A549 (cell line): ENCODE results near the gene MMP14. TPM values are rescaled to one million over a fixed set of nuclear protein-coding genes. Genes with fewer than 3 reads are reported as not detected.

Experiments used
- ATAC-seq, 2 experiments: fragments of 200-7000 bp in 1 of 2; fragments of >200 bp in 1 of 2; cut with Nextera tagmentation in 1 of 2; cut with Tn5 transposase in 1 of 2; 3 replicates each; pipeline versions ENCODE4 v1.8.0 to v1.9.1; 2018 to 2020; ENCODE audit warnings: mild to moderate bottlenecking in 1 of 2, moderate library complexity in 1 of 2
- CTCF ChIA-PET: fragments of 300-600 bp; sonication (Branson Sonifier 250); formaldehyde crosslinking; extraction: SDS; loops from one replicate; lab custom pipeline; 2021; ENCODE audit warnings: antibody characterized with exemption, inconsistent platforms; lab: Yijun Ruan, JAX
- POLR2A ChIA-PET: fragments of 350-600 bp; formaldehyde crosslinking; extraction: SDS; loops from one replicate; lab custom pipeline; 2021; ENCODE audit warnings: antibody characterized with exemption, inconsistent platforms; lab: Yijun Ruan, JAX
- DNase-seq, 2 experiments: peaks; one replicate each; pipeline versions ENCODE4 v3.0.0 to v3.0.0-alpha.2; 2011 to 2016; ENCODE audit warnings: low read depth in 1 of 2, low spot score in 1 of 2
- FAIRE-seq: peaks from 2 replicates; lab custom pipeline; 2011; peaks lifted over from hg19 to GRCh38; lab: Jason Lieb, UNC
- H3K27ac ChIP-seq, 2 experiments: fragments of >200 bp; sonication (Bioruptor Twin); formaldehyde crosslinking; 3 replicates each; pipeline ENCODE4 v1.5.1; 2016 to 2017
- H3K4me1 ChIP-seq: fragments of >200 bp; sonication (Bioruptor Twin); formaldehyde crosslinking; 3 replicates; pipeline ENCODE4 v1.6.1; 2016
- H3K4me2 ChIP-seq: fragments of >200 bp; sonication (Bioruptor Twin); formaldehyde crosslinking; 3 replicates; pipeline ENCODE4 v1.6.1; 2016
- H3K4me3 ChIP-seq: fragments of >200 bp; sonication (Bioruptor Twin); formaldehyde crosslinking; 3 replicates; pipeline ENCODE4 v1.5.1; 2016
- H3K9me3 ChIP-seq: fragments of >200 bp; sonication (Bioruptor Twin); formaldehyde crosslinking; 3 replicates; pipeline ENCODE4 v1.6.1; 2016
- CEBPB ChIP-seq, 2 experiments: fragments of >200 bp in 1 of 2; sonication (Bioruptor Twin) in 1 of 2; formaldehyde crosslinking in 1 of 2; IDR thresholded peaks; 2 replicates each; pipeline ENCODE4 v1.6.1; 2012 to 2016
- EHF ChIP-seq: fragments of 250-450 bp; sonication (Bioruptor Pico); IDR thresholded peaks from 2 replicates; pipeline ENCODE4 v1.5.0; 2020; ENCODE audit warnings: mild to moderate bottlenecking
- ELK1 ChIP-seq: fragments of 150-350 bp; IDR thresholded peaks from 2 replicates; pipeline ENCODE4 v1.6.1; 2014; ENCODE audit warnings: low read depth, mild to moderate bottlenecking, low read length
- FOSL2 ChIP-seq, 2 experiments: fragments of 450-650 bp in 1 of 2; fragments of >200 bp in 1 of 2; sonication (Bioruptor Twin) in 1 of 2; formaldehyde crosslinking; IDR thresholded peaks; 2 replicates each; pipeline versions ENCODE4 v1.5.0 to v1.6.1; 2016 to 2020; ENCODE audit warnings: mild to moderate bottlenecking in 1 of 2, moderate library complexity in 1 of 2
- FOXS1 ChIP-seq: fragments of 250-450 bp; sonication (Bioruptor Pico); IDR thresholded peaks from 2 replicates; pipeline ENCODE4 v1.5.0; 2020; ENCODE audit warnings: mild to moderate bottlenecking, moderate library complexity
- HDAC2 ChIP-seq: fragments of 200-600 bp; sonication (generic); IDR thresholded peaks from 2 replicates; pipeline ENCODE4 v1.6.1; 2016
- HOXA7 ChIP-seq: fragments of 250-450 bp; sonication (Bioruptor Pico); IDR thresholded peaks from 2 replicates; pipeline ENCODE4 v1.5.0; 2020; ENCODE audit warnings: mild to moderate bottlenecking, moderate library complexity
- HOXB13 ChIP-seq: fragments of 250-450 bp; sonication (Bioruptor Pico); IDR thresholded peaks from 2 replicates; pipeline ENCODE4 v1.5.0; 2020; ENCODE audit warnings: low read depth, mild to moderate bottlenecking, moderate library complexity
- JUN ChIP-seq, 2 experiments: fragments of >200 bp; sonication (Bioruptor Twin); formaldehyde crosslinking; IDR thresholded peaks; 2 replicates in 1 of 2; 3 replicates in 1 of 2; pipeline ENCODE4 v1.6.1; 2016 to 2017
- JUNB ChIP-seq: fragments of >200 bp; sonication (Bioruptor Twin); formaldehyde crosslinking; IDR thresholded peaks from 2 replicates; pipeline ENCODE4 v1.6.1; 2016
- KDM1A ChIP-seq: fragments of 200-600 bp; sonication (generic); IDR thresholded peaks from 2 replicates; pipeline ENCODE4 v1.6.1; 2016; ENCODE audit warnings: low read depth, mild to moderate bottlenecking
- KDM5A ChIP-seq: fragments of 200-600 bp; sonication (generic); IDR thresholded peaks from 2 replicates; pipeline ENCODE4 v1.6.1; 2016; ENCODE audit warnings: antibody characterized with exemption, mild to moderate bottlenecking
- MAFK ChIP-seq: fragments of 450-650 bp; IDR thresholded peaks from 2 replicates; pipeline ENCODE4 v1.6.1; 2014; ENCODE audit not compliant: partially characterized antibody
- NFE2L2 ChIP-seq: fragments of 150-350 bp; conservative IDR thresholded peaks from 2 replicates; pipeline ENCODE4 v1.6.1; 2014; ENCODE audit warnings: low read length
- NPAS2 ChIP-seq: fragments of 250-450 bp; sonication (Bioruptor Pico); IDR thresholded peaks from 2 replicates; pipeline ENCODE4 v1.8.0; 2022; ENCODE audit warnings: mild to moderate bottlenecking, moderate library complexity, borderline replicate concordance
- PHF8 ChIP-seq: fragments of 200-600 bp; sonication (generic); IDR thresholded peaks from 2 replicates; pipeline ENCODE4 v1.6.1; 2016; ENCODE audit warnings: low read depth, mild to moderate bottlenecking, antibody characterized with exemption, moderate library complexity, borderline replicate concordance
- RCOR1 ChIP-seq: fragments of 150-350 bp; IDR thresholded peaks from 2 replicates; pipeline ENCODE4 v1.6.1; 2014; ENCODE audit warnings: antibody characterized with exemption, low read length, low read depth
- REST ChIP-seq: fragments of 200-600 bp; sonication (generic); IDR thresholded peaks from 2 replicates; pipeline ENCODE4 v1.6.1; 2016; ENCODE audit warnings: antibody characterized with exemption, mild to moderate bottlenecking, moderate library complexity
- RFX5 ChIP-seq: fragments of 450-650 bp; IDR thresholded peaks from 2 replicates; pipeline ENCODE4 v1.7.1; 2014; ENCODE audit warnings: antibody characterized with exemption, mild to moderate bottlenecking, moderate library complexity
- RNF2 ChIP-seq: fragments of 200-600 bp; sonication (generic); IDR thresholded peaks from 2 replicates; pipeline ENCODE4 v1.6.1; 2016; ENCODE audit warnings: low read depth, mild to moderate bottlenecking, antibody characterized with exemption, moderate library complexity, borderline replicate concordance
- TFCP2L1 ChIP-seq: fragments of 250-450 bp; sonication (Bioruptor Pico); IDR thresholded peaks from 2 replicates; pipeline ENCODE4 v1.5.0; 2021; ENCODE audit warnings: mild to moderate bottlenecking
- USF2 ChIP-seq: fragments of 450-650 bp; IDR thresholded peaks from 2 replicates; pipeline ENCODE4 v1.6.1; 2014; ENCODE audit warnings: antibody characterized with exemption
- ZFP36 ChIP-seq: fragments of 450-650 bp; IDR thresholded peaks from 2 replicates; pipeline ENCODE4 v1.6.1; 2014; ENCODE audit warnings: borderline replicate concordance; ENCODE audit not compliant: partially characterized antibody
- ZSCAN20 ChIP-seq: fragments of 250-450 bp; sonication (Bioruptor Pico); IDR thresholded peaks from 2 replicates; pipeline ENCODE4 v1.8.0; 2022; ENCODE audit warnings: mild to moderate bottlenecking, moderate library complexity
- WGBS: methylation state at CpG from one replicate; pipeline ENCODE4 v1.1.6; 2017; ENCODE audit errors: missing lambda C conversion rate; 5-methylcytosine and 5-hydroxymethylcytosine counted together
- polyA plus RNA-seq, 4 experiments: library from polyadenylated mRNA; depleted of rRNA in 3 of 4; stranded (reverse); fragments of >200 nt; fragmentation: RNase III in 1 of 4; extraction: RNeasy Plus Mini Kit Qiagen cat#74134 plus additional on column Dnase treatment in 1 of 4; gene quantifications; 2 replicates in 3 of 4; 3 replicates in 1 of 4; pipeline ENCODE4 v1.2.3, GENCODE V29; 2011 to 2017
- TF ChIP-seq, protein P1 (sequence below): fragments of >200 bp; sonication (Bioruptor Twin); formaldehyde crosslinking; IDR thresholded peaks from 3 replicates; pipeline ENCODE4 v1.5.1; 2016
- TF ChIP-seq, protein P2 (sequence below): IDR thresholded peaks from 2 replicates; pipeline ENCODE4 v1.6.1; 2012

MMP14 gene
- polyA plus RNA-seq, 2 of the 4 experiments (the other 2 are of a cell fraction): 1.5 to 1.9 TPM

GRCh38 chr14:22830443-22831010 is 5.9 kb upstream of the MMP14 start:
- ChIA-PET POLR2A (interaction anchor here (0.6 to 1.3 kb wide), 4 partner anchors 18 to 241 kb away, joined by 3 to 6 read pairs (median 4); no protein-coding TSS in a partner anchor), CTCF (interaction anchor here (0.8 to 2.6 kb wide), 10 partner anchors 8 to 274 kb away, joined by 3 to 22 read pairs (median 4); no protein-coding TSS in a partner anchor)
- ATAC-seq: peak in 1 of 2 experiments; percentile 8; a peak in 1 of 6 replicates

GRCh38 chr14:22835505-22835904 is 880 bp upstream of the MMP14 start:
- DNase-seq (no peak), ATAC-seq (no peak), FAIRE-seq (no peak)
- POLR2A ChIA-PET: no interaction called here
- Histone ChIP-seq H3K27ac (no peak overlapping the region), H3K9me3 (no peaks in the 10 kb centered on the region), H3K4me3 (no peak overlapping the region), H3K4me1 (peaks cover 4% of the 10 kb centered on the region; the same call in 1 of the 3 replicates), H3K4me2 (no peak overlapping the region)
- CTCF ChIA-PET: interaction anchor here (0.7 to 14.1 kb wide), 8 partner anchors 9 to 279 kb away, joined by 3 to 195 read pairs (median 5); no protein-coding TSS in a partner anchor
- TF ChIP-seq, protein P1, sequence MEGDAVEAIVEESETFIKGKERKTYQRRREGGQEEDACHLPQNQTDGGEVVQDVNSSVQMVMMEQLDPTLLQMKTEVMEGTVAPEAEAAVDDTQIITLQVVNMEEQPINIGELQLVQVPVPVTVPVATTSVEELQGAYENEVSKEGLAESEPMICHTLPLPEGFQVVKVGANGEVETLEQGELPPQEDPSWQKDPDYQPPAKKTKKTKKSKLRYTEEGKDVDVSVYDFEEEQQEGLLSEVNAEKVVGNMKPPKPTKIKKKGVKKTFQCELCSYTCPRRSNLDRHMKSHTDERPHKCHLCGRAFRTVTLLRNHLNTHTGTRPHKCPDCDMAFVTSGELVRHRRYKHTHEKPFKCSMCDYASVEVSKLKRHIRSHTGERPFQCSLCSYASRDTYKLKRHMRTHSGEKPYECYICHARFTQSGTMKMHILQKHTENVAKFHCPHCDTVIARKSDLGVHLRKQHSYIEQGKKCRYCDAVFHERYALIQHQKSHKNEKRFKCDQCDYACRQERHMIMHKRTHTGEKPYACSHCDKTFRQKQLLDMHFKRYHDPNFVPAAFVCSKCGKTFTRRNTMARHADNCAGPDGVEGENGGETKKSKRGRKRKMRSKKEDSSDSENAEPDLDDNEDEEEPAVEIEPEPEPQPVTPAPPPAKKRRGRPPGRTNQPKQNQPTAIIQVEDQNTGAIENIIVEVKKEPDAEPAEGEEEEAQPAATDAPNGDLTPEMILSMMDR: no peak
- TF ChIP-seq TFCP2L1 (CRISPR knock-in tag) (no peak), CEBPB (IDR thresholded peaks at IDR 0.05) (no peak), RCOR1 (no peak), NPAS2 (CRISPR knock-in tag) (no peak), ELK1 (no peak), JUN (IDR thresholded peaks at IDR 0.05) (no peak), HOXB13 (CRISPR knock-in tag) (no peak), EHF (CRISPR knock-in tag) (no peak), MAFK (no peak), FOXS1 (CRISPR knock-in tag) (no peak), REST (no peak), RNF2 (no peak), HOXA7 (CRISPR knock-in tag) (no peak), KDM5A (no peak), NFE2L2 (no peak)
- TF ChIP-seq, protein P2, sequence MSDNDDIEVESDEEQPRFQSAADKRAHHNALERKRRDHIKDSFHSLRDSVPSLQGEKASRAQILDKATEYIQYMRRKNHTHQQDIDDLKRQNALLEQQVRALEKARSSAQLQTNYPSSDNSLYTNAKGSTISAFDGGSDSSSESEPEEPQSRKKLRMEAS: no peak
- 82% methylated on average over 3 of the region's 3 CpGs for WGBS

More at GRCh38 chr14:22830443-22831010, 5.9 kb upstream of the MMP14 start:
- no peaks in the 10 kb centered on the region for H3K9me3 ChIP-seq
- TF ChIP-seq FOSL2 (IDR thresholded peaks at IDR 0.05) (no peak), FOSL2 (CRISPR knock-in tag; IDR thresholded peaks at IDR 0.05) (no peak), EHF (CRISPR knock-in tag) (no peak), KDM1A (no peak), CEBPB (IDR thresholded peaks at IDR 0.05) (no peak), RNF2 (no peak), RFX5 (no peak), PHF8 (no peak), TFCP2L1 (CRISPR knock-in tag) (no peak), JUNB (no peak), ZFP36 (no peak), HDAC2 (no peak), HOXB13 (CRISPR knock-in tag) (no peak), ZSCAN20 (CRISPR knock-in tag) (no peak), USF2 (no peak)
- TF ChIP-seq, protein P2: no peak
- TF ChIP-seq, all 56 proteins: peak for 0
- Histone ChIP-seq H3K4me3 (peak overlapping the region; percentile 67), H3K27ac (peak overlapping the region; percentile 81 to 93), H3K4me1 (peaks cover 5% of the 10 kb centered on the region; the same call in 1 of the 3 replicates), H3K4me2 (peak overlapping the region; percentile 80)
- DNase-seq (no peak), FAIRE-seq (no peak)
- WGBS: 22% methylated on average over 3 of the region's 3 CpGs
